Activated T-cell treated with anti-CD3 and anti-CD28 coated beads, Interleukin-2, amount 50 U/mL, for 48 hours (primary cell): ENCODE results near the gene WDR74.

Source experiments
- DNase-seq, 2 experiments: peaks; one replicate each; pipeline ENCODE4 v3.0.0-alpha.2; 2020

The WDR74 gene

DNA sequence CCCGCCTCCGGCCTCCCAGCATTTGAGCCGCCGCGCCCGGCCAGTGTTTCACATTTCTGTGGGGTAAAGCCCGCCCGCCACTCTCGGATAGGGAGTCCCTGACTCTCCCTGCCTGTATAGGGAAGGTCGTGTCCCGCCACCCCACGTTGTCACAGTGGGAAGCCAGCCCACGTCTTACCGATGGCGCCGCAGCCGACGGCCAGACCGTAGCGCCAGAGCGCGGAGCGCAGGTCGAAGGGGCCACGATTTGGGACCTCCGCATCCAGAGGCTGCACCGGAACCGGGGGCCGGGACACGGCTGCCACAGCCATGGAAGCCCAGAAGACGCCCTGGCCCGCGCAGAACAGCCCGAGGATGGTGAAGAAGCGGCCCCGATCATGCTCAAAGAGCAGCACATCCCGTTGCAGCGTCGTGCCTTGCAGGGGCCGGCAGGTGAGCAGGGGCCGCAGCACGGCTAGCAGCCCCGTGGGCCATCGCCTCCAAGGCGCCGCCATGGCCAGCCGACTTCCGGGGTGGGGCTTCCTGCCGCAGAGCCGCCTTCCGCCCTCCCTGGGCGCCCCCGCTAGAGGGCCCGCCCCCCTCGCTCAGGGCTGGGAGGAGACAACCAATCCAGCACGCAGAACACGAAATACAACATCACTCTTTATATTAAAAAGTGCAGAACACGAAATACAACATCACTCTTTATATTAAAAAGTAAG is 47.7 kb downstream of the WDR74 start, which contains the start of gene TMEM223:
TSS of gene TMEM223 (minus strand) at position 506 of the 701 bp plus-strand sequence. CDS start at position 494, 12 bp downstream.
- peak; percentile 94 for DNase-seq

DNA sequence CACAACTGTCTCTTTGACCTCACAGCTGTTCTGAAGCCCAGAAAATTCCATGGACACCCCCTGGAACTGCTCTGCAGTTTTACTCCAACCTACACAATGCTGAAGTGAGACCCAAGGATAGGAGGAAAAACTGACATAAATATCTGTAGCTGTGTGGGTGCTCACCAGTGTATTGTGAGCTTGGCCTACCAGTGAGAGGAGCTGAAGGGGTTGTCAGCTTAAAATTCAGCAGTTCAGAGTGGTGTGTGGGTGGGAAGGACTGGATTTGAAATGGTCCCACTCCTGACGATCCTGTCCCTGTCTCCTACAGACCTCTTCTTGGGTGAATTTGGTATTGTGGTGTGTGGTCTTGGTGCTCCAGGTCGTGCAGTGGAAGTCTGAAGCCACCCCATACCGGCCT is 49.8 kb downstream of the WDR74 start:
- no peak for DNase-seq

DNA sequence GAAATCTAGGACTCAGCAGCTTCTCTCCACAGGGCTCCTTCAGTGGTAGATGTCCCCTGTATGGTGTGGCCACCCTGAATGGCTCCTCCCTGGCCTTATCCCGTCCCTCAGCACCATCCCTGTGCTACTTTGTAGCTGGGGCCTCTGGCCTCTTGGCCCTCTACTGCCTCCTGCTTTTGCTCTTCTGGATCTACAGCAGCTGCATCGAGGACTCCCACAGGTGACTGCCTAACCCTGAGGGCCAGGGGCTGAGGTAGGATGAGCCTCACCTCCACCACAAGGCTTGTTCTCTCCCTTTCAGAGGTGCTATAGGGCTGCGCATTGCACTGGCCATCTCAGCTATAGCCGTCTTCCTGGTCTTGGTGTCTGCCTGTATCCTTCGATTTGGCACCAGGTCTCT is 50.4 kb downstream of the WDR74 start:
- DNase-seq = peak in 1 of 2 experiments; percentile 29

DNA sequence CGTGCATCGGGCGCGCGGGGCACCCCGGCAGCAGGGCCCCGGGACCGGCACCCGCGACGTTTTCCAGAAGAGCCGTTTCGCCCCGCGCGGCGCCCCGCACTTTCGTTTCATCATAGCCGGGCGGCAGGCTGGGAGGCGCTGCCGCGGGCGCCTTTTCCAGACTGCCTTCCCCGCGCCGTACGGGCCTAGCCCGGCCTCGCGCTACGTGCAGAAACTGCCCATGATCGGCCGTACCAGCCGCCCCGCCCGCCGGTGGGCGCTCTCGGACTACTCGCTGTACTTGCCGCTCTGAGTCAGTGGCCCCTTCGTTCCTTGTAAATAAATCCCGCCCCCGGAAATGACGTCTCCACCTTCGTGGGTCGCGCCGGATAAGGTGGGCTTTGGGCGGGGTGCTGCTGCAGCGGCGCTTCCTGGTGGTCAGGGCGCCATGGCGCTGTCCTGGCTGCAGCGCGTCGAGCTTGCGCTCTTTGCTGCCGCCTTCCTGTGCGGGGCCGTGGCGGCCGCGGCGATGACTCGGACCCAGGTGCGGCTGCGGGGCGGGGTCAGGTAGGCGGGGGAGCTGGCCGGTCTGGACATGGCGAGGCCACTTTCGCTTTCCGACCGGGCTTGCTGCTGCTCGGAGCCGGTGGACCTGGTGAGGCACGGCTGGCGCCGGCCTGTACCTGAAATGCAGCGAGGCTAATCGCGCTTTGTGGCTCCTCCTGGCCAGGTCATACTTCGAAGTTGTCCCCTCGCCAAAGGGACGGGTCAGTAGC is 52.2 kb downstream of the WDR74 start, which contains the start of gene TMEM179B:
TSS of gene TMEM179B (plus strand) at position 398 of the 755 bp plus-strand sequence. CDS start at position 428, 30 bp downstream.
- DNase-seq = peak; percentile 98 to 99

DNA sequence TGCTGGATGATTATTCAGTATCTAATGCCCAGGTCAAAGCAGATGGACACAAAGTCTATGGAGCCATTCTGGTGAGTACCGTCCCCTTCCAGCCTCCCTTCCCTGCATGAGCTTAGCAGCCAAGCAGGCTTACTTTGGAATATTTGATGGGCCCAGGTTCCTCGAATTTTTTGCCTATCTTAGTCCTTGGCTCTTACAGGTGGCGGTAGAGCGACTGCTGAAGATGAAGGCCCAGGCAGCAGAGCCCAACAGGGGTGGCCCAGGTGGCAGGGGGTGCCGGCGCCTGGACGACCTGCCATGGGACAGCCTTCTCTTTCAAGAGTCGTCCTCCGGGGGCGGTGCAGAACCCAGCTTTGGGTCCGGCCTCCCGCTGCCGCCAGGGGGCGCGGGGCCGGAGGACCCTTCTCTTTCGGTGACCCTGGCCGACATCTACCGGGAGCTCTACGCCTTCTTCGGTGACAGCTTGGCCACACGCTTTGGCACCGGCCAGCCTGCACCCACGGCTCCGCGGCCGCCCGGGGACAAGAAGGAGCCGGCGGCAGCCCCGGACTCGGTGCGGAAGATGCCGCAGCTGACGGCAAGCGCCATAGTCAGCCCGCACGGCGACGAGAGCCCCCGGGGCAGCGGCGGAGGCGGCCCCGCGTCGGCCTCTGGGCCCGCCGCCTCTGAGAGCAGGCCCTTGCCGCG is 52.9 kb downstream of the WDR74 start:
- peak; percentile 93 for DNase-seq
